HCT116 (cell line): ENCODE data around the gene SMYD3. TPM values are rescaled to one million over a fixed set of nuclear protein-coding genes. Genes with fewer than 3 reads are reported as not detected.

Experiments used
- ATAC-seq: fragments of 200-7000 bp; cut with Tn5 transposase; 2 replicates; pipeline ENCODE4 v1.9.1; 2020; ENCODE audit warnings: mild to moderate bottlenecking, moderate library complexity
- BruUV-seq: library from RNA; stranded (reverse); fragments of 400-500 nt; replicated peaks from 2 replicates; lab custom pipeline; 2021; lab: Mats Ljungman, UMichigan
- CTCF ChIA-PET: fragments of 300-600 bp; sonication (Branson Sonifier 250); formaldehyde crosslinking; loops from one replicate; lab custom pipeline; 2021; ENCODE audit warnings: antibody characterized with exemption; lab: Charles Lee
- POLR2A ChIA-PET: fragments of 300-600, 350-600 bp; sonication (Branson Sonifier 250); formaldehyde crosslinking; loops from one replicate; lab custom pipeline; 2021; ENCODE audit warnings: antibody characterized with exemption; lab: Charles Lee
- RAD21 ChIA-PET, 2 experiments: fragments of 300-600 bp; sonication (Branson Sonifier 250); formaldehyde crosslinking; loops; one replicate each; lab custom pipeline; 2023; ENCODE audit warnings: low total read pairs in 2 of 2; ENCODE audit not compliant: uncharacterized antibody in 2 of 2, unreplicated experiment in 2 of 2, low non-redundant PET in 1 of 2; lab: Charles Lee
- DNase-seq: peaks from one replicate; pipeline ENCODE4 v3.0.0-alpha.2; 2010; ENCODE audit warnings: low read depth, low spot score
- H2AFZ ChIP-seq: fragments of 200-600 bp; shearing (Covaris generic), sonication (generic); 2 replicates; pipeline ENCODE4 v1.6.1; 2017; ENCODE audit warnings: low read depth, mixed run types, mixed read lengths, antibody characterized with exemption, low read length; ENCODE audit not compliant: poor library complexity, severe bottlenecking
- H3K27ac ChIP-seq: 2 replicates; pipeline ENCODE4 v1.5.1; 2012; ENCODE audit warnings: low read depth, low read length
- H3K27me3 ChIP-seq: fragments of 200-600 bp; sonication (generic); 2 replicates; pipeline ENCODE4 v1.6.1; 2016; ENCODE audit warnings: mixed run types, low read length, mixed read lengths; ENCODE audit not compliant: insufficient read depth
- H3K36me3 ChIP-seq, 2 experiments: fragments of 200-500 bp in 1 of 2; fragments of 200-600 bp in 1 of 2; sonication (Bioruptor generic) in 1 of 2; sonication (generic) in 1 of 2; 2 replicates each; pipeline versions ENCODE4 v1.5.1 to v1.6.1; 2014 to 2016; ENCODE audit warnings: low read length in 2 of 2, inconsistent platforms in 1 of 2, mixed read lengths in 1 of 2, mixed run types in 1 of 2; ENCODE audit not compliant: insufficient read depth in 2 of 2, control insufficient read depth in 1 of 2
- H3K4me1 ChIP-seq, 2 experiments: fragments of 200-600 bp in 1 of 2; sonication (generic) in 1 of 2; 2 replicates each; pipeline versions ENCODE4 v1.5.1 to v1.6.1; 2012 to 2017; ENCODE audit warnings: low read length in 2 of 2, inconsistent platforms in 1 of 2, mild to moderate bottlenecking in 1 of 2, mixed read lengths in 1 of 2, mixed run types in 1 of 2, moderate library complexity in 1 of 2; ENCODE audit not compliant: insufficient read depth in 2 of 2, control insufficient read depth in 1 of 2
- H3K4me2 ChIP-seq: fragments of 200-600 bp; sonication (generic); 2 replicates; pipeline ENCODE4 v1.6.1; 2017; ENCODE audit warnings: mixed run types, low read length, mixed read lengths
- H3K4me3 ChIP-seq, 2 experiments: fragments of 200-600 bp in 1 of 2; sonication (generic) in 1 of 2; replicated peaks in 1 of 2; 2 replicates each; pipeline ENCODE4 v1.5.1; 2011 to 2016; ENCODE audit warnings: low read length in 2 of 2, control low read depth in 1 of 2, low read depth in 1 of 2, mild to moderate bottlenecking in 1 of 2, mixed read lengths in 1 of 2, mixed run types in 1 of 2
- H3K79me2 ChIP-seq: fragments of 200-600 bp; sonication (generic); 2 replicates; pipeline ENCODE4 v1.6.1; 2017; ENCODE audit warnings: mild to moderate bottlenecking, mixed run types, low read length, moderate library complexity, mixed read lengths; ENCODE audit not compliant: insufficient read depth
- H3K9ac ChIP-seq: fragments of 200-600 bp; sonication (generic); 2 replicates; pipeline ENCODE4 v1.6.1; 2016; ENCODE audit warnings: low read length, mixed read lengths
- H3K9me2 ChIP-seq: fragments of 200-600 bp; sonication (generic), shearing (Covaris generic); 2 replicates; pipeline ENCODE4 v1.6.1; 2017; ENCODE audit warnings: mixed run types, mild to moderate bottlenecking, moderate library complexity; ENCODE audit not compliant: insufficient read depth
- H3K9me3 ChIP-seq, 2 experiments: fragments of 200-500 bp in 1 of 2; fragments of 200-600 bp in 1 of 2; sonication (Bioruptor generic) in 1 of 2; sonication (generic) in 1 of 2; 2 replicates each; pipeline ENCODE4 v1.6.1; 2014 to 2017; ENCODE audit warnings: low read length in 2 of 2, mixed read lengths in 2 of 2, inconsistent platforms in 1 of 2, low read depth in 1 of 2, mild to moderate bottlenecking in 1 of 2, mixed run types in 1 of 2, moderate library complexity in 1 of 2; ENCODE audit not compliant: control insufficient read depth in 1 of 2, insufficient read depth in 1 of 2
- H4K20me1 ChIP-seq: fragments of 200-600 bp; sonication (generic), shearing (Covaris generic); 2 replicates; pipeline ENCODE4 v1.6.1; 2017; ENCODE audit warnings: mixed run types, mild to moderate bottlenecking, moderate library complexity; ENCODE audit not compliant: insufficient read depth
- ATF3 ChIP-seq: IDR thresholded peaks from 2 replicates; pipeline ENCODE4 v1.6.1; 2012
- CBX3 ChIP-seq: IDR thresholded peaks from 2 replicates; pipeline ENCODE4 v1.6.1; 2012; ENCODE audit warnings: low read depth
- CEBPB ChIP-seq: IDR thresholded peaks from 2 replicates; pipeline ENCODE4 v1.6.1; 2012; ENCODE audit warnings: low read depth
- CTCF ChIP-seq, 3 experiments: fragments of 200-600 bp in 1 of 3; sonication (generic) in 1 of 3; IDR thresholded peaks in 2 of 3; conservative IDR thresholded peaks in 1 of 3; 2 replicates each; pipeline ENCODE4 v1.5.1; 2012 to 2017; ENCODE audit warnings: low read depth in 2 of 3, low read length in 2 of 3, antibody characterized with exemption in 1 of 3, borderline replicate concordance in 1 of 3, control low read depth in 1 of 3, mild to moderate bottlenecking in 1 of 3, mixed read lengths in 1 of 3, mixed run types in 1 of 3, moderate library complexity in 1 of 3; ENCODE audit not compliant: insufficient read depth in 1 of 3
- EGR1 ChIP-seq: IDR thresholded peaks from 2 replicates; pipeline ENCODE4 v1.6.1; 2012; ENCODE audit warnings: low read depth
- ELF1 ChIP-seq: IDR thresholded peaks from 2 replicates; pipeline ENCODE4 v1.6.1; 2012; ENCODE audit warnings: low read depth, borderline replicate concordance
- EZH2phosphoT487 ChIP-seq: fragments of 200-600 bp; IDR thresholded peaks from 2 replicates; pipeline ENCODE4 v1.6.1; 2018; ENCODE audit warnings: antibody characterized with exemption, borderline replicate concordance
- FOSL1 ChIP-seq: IDR thresholded peaks from 2 replicates; pipeline ENCODE4 v1.6.1; 2012; ENCODE audit warnings: low read depth
- POLR2A ChIP-seq: IDR thresholded peaks from 2 replicates; pipeline ENCODE4 v1.7.0; 2011; ENCODE audit warnings: borderline replicate concordance; ENCODE audit not compliant: insufficient read depth, insufficient read length; ENCODE audit errors: extremely low read depth
- POLR2AphosphoS5 ChIP-seq: IDR thresholded peaks from 2 replicates; pipeline ENCODE4 v1.6.1; 2011; ENCODE audit warnings: mild to moderate bottlenecking, low read depth, low read length, moderate library complexity
- RAD21 ChIP-seq: IDR thresholded peaks from 2 replicates; pipeline ENCODE4 v1.6.1; 2012; ENCODE audit warnings: low read depth, mild to moderate bottlenecking
- REST ChIP-seq: IDR thresholded peaks from 2 replicates; pipeline ENCODE4 v1.6.1; 2012; ENCODE audit warnings: low read depth
- SIN3A ChIP-seq: IDR thresholded peaks from 2 replicates; pipeline ENCODE4 v1.6.1; 2012; ENCODE audit warnings: low read depth
- SP1 ChIP-seq: IDR thresholded peaks from 2 replicates; pipeline ENCODE4 v1.6.1; 2012; ENCODE audit warnings: low read depth
- SRF ChIP-seq: IDR thresholded peaks from 2 replicates; pipeline ENCODE4 v1.6.1; 2012; ENCODE audit warnings: low read depth
- TCF7L2 ChIP-seq: IDR thresholded peaks from 2 replicates; pipeline ENCODE4 v1.7.0; 2011; ENCODE audit warnings: borderline replicate concordance, inconsistent platforms; ENCODE audit not compliant: insufficient read depth, insufficient read length; ENCODE audit errors: extremely low read depth
- YY1 ChIP-seq: IDR thresholded peaks from 2 replicates; pipeline ENCODE4 v1.6.1; 2011; ENCODE audit warnings: low read length, low read depth, moderate library complexity, mild to moderate bottlenecking; ENCODE audit not compliant: insufficient replicate concordance; ENCODE audit errors: extremely low read depth
- ZBTB33 ChIP-seq: IDR thresholded peaks from 2 replicates; pipeline ENCODE4 v1.6.1; 2011; ENCODE audit warnings: mild to moderate bottlenecking, low read length, moderate library complexity; ENCODE audit not compliant: insufficient replicate concordance; ENCODE audit errors: extremely low read depth
- ZFX ChIP-seq: fragments of 450-650 bp; IDR thresholded peaks from 2 replicates; pipeline ENCODE4 v1.6.1; 2017
- ZNF274 ChIP-seq: fragments of 200-500 bp; sonication (Bioruptor generic); IDR thresholded peaks from 2 replicates; pipeline ENCODE4 v1.6.1; 2014; ENCODE audit warnings: mild to moderate bottlenecking, low read depth, low read length, inconsistent platforms
- intact Hi-C: fragments of 100-400 bp; cut with micrococcal nuclease; formaldehyde crosslinking; loops from 2 replicates; pipeline ENCODE4 v1.10.0; 2022
- total RNA-seq: library from RNA; stranded (reverse); gene quantifications from one replicate; pipeline ENCODE4 v1.2.1, GENCODE V29; 2021; ENCODE audit not compliant: unreplicated experiment

Gene SMYD3
- total RNA-seq, 1 experiment from 2014 or later, result 33.6 TPM

GRCh38 chr1:246550402-246550801 lies 43.3 kb upstream of the SMYD3 start:
- ChIA-PET CTCF (no interaction called here), RAD21 (no interaction called here), POLR2A (no interaction called here)
- Histone ChIP-seq H3K4me1 (no peaks in the 10 kb centered on the region), H4K20me1 (no peaks in the 10 kb centered on the region), H3K27me3 (no peaks in the 10 kb centered on the region), H3K9ac (no peak overlapping the region), H2AFZ (no peak overlapping the region), H3K4me2 (no peak overlapping the region), H3K79me2 (peaks cover 50% of the 10 kb centered on the region), H3K9me2 (no peaks in the 10 kb centered on the region), H3K27ac (no peak overlapping the region), H3K36me3 (peaks cover 12% of the 10 kb centered on the region in 2 experiments; a peak in 3 of 4 replicates), H3K4me3 (no peak overlapping the region)
- intact Hi-C loops, result no loop called here
- no peak for ATAC-seq
- no TSS peak for BruUV-seq
- no peak for DNase-seq
- TF ChIP-seq RAD21, result no peak
- TF ChIP-seq POLR2AphosphoS5, result no peak
- TF ChIP-seq FOSL1, result no peak
- TF ChIP-seq TCF7L2, result no peak
- TF ChIP-seq SIN3A, result no peak
- TF ChIP-seq ZNF274, result no peak
- TF ChIP-seq ZBTB33, result no peak
- no peak for TF ChIP-seq CEBPB
- TF ChIP-seq CBX3, result no peak
- no peak for TF ChIP-seq ZFX
- TF ChIP-seq SRF, result no peak
- no peak for TF ChIP-seq REST
- TF ChIP-seq ATF3, result no peak
- TF ChIP-seq CTCF (IDR thresholded peaks at IDR 0.05 in 2 of 3, conservative IDR thresholded peaks at IDR 0.05 in 1 of 3; ENCODE audit: borderline replicate concordance in 1 of 3, insufficient read depth in 1 of 3, low read depth in 2 of 3, low read length in 2 of 3), result no peak
- no peak for TF ChIP-seq YY1
- no peak for TF ChIP-seq POLR2A
- TF ChIP-seq SP1, result no peak
- TF ChIP-seq EZH2phosphoT487, result no peak
- TF ChIP-seq EGR1, result no peak
- no peak for TF ChIP-seq ELF1
- TF ChIP-seq, all 23 proteins: peak for 0
- H3K9me3 ChIP-seq, result no peaks in the 10 kb centered on the region
